Measurements from ENCODE around the gene FAM13A. TPM values are rescaled to one million over a fixed set of nuclear protein-coding genes. Genes with fewer than 3 reads are reported as not detected.

FAM13A gene
- 5.0 to 7.0 TPM (median 5.5 TPM) in 5 replicates for total RNA-seq (2022; extraction: Qiagen RNA extraction)

DNA sequence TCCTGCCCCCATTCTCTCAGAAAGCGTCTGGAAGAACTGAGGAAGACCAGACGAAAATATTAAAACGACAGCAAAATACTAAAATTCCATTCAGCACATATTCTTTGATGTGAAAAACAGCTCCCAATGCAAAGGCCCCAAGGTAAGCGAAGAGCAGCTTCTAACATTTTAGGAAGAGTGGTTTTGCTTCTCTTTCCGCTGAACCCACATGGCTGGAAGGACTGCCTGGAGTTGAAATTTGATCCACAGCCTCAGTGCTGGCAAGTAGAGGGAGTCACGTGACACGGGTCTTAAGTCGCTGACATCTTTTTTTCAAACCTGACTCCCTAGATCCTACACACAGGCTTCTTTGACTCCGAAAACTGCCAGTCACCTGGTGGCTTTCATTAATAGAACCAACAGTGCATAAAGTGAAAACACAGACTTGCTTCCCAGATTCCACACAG, at the start of gene FAM13A:
Gene FAM13A (minus strand): TSS at position 233 of the 446 bp plus-strand sequence. CDS start 221 bp downstream, at position 12.

DNA sequence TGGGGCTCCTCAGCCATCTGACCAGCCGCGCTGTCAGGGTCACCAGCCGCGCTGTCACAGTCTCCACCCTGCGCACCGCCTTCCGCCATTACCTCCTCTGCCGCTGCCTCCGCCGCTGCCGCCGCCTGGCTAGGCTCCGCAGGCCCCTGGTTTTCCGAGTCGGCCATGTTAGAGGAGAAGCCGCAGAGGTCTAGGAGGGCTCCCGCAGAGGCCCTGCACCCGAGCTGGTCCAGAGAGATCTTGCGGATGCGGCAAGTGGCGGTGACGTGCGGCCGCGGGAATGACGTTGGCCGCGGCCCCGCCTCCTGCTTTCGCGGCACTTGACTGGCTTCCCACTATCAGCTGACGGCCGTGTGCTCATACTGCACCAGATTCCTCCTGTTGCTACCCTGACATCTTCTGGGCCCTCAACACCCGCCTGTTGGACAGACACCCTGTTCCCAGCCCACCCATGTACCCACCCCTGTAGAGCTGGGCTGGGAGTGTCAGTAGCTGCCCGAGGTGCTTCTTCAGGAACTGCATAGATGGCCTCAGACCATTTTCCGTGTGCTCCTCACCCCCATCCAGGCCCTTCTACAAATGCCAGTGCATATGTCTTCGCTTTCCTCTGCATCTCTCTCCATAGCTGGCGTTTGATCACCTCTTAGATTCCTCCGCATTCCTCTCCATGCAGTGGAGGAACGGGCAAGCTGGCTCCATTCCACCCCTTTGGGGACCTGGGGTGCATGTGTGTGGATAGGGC, 359.2 kb downstream of the FAM13A start, which contains the start of gene NAP1L5:
Gene NAP1L5 (minus strand): TSS at position 242 of the 742 bp plus-strand sequence. CDS start 75 bp downstream, at position 167.

Other genes starting within 250 kb of the FAM13A start
- gene TIGD2, start 54.3 kb upstream of the FAM13A start, total RNA-seq (2022; extraction: Qiagen RNA extraction) = 4.6 to 8.6 TPM (median 5.7 TPM) in 5 replicates

All from A549 treated with Hydrocortisone at 1 μM for 4 hours (cell line).